Measurements from ENCODE around the gene SLIT2. TPM values are rescaled to one million over a fixed set of nuclear protein-coding genes. Genes with fewer than 3 reads are reported as not detected.

Gene SLIT2
- total RNA-seq, 4 donors from 2014 or later, result 22.9 to 118 (median 59.0) TPM

DNA sequence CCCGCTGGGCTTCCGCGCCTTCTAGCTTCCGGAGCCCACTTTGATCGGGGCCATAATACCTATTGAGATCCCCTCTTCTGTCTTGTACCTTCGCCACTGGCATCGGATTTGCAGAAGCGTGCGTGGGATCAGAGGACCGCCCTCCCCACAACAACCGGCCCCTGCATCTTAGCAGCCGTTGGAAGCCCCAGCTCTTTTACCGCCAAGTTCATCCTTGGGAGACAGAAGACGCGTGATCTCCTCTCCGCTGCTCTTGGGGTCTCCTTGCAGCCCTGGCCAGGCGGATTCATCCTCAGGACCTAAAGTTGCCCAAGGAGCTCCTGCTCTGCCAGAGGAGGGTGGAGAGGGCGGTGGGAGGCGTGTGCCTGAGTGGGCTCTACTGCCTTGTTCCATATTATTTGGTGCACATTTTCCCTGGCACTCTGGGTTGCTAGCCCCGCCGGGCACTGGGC is 1.6 kb downstream of the SLIT2 start:
- no peaks in the 10 kb centered on the region for H3K36me3 ChIP-seq
- H3K27me3 ChIP-seq, result no peaks in the 10 kb centered on the region
- no peaks in the 10 kb centered on the region for H3K9me3 ChIP-seq
- peak overlapping the region; percentile 79 to 89 for H3K27ac ChIP-seq
- TF ChIP-seq, protein P1, sequence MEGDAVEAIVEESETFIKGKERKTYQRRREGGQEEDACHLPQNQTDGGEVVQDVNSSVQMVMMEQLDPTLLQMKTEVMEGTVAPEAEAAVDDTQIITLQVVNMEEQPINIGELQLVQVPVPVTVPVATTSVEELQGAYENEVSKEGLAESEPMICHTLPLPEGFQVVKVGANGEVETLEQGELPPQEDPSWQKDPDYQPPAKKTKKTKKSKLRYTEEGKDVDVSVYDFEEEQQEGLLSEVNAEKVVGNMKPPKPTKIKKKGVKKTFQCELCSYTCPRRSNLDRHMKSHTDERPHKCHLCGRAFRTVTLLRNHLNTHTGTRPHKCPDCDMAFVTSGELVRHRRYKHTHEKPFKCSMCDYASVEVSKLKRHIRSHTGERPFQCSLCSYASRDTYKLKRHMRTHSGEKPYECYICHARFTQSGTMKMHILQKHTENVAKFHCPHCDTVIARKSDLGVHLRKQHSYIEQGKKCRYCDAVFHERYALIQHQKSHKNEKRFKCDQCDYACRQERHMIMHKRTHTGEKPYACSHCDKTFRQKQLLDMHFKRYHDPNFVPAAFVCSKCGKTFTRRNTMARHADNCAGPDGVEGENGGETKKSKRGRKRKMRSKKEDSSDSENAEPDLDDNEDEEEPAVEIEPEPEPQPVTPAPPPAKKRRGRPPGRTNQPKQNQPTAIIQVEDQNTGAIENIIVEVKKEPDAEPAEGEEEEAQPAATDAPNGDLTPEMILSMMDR (IDR thresholded peaks at IDR 0.05), result no peak
- no peak for TF ChIP-seq POLR2A (IDR thresholded peaks at IDR 0.05)
- H3K4me1 ChIP-seq, result no peaks in the 10 kb centered on the region
- DNase-seq, result peak; percentile 16 to 18
- peak overlapping the region; percentile 50 to 80 for H3K4me3 ChIP-seq
- intact Hi-C loops (cut with DNase I; ENCODE audit: low total_unique reads), result no loop called here

DNA sequence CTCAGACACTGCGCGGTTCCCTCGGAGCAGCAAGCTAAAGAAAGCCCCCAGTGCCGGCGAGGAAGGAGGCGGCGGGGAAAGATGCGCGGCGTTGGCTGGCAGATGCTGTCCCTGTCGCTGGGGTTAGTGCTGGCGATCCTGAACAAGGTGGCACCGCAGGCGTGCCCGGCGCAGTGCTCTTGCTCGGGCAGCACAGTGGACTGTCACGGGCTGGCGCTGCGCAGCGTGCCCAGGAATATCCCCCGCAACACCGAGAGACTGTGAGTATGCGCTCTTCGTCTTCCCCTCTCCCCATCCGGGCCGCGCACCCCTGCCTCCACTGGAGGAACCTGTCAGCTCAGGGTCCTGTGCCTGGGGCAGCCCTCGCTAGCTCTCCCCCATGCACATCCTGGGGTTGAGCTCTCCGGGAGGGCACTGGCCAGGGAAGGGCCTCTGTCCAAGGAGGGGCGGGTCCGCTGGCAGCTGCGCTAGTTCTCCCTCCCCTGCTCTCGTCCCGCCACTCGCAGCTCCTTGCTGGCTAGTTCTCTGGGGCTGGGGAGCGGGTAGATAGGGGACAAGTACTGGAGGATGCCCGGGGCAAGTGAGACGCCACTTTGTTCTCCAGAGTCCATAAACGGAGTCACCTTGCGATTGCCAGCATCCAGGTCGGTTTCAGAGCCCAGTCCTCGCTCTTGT is 2.2 kb downstream of the SLIT2 start:
- TF ChIP-seq, protein P1 (IDR thresholded peaks at IDR 0.05), result no peak
- no peak for TF ChIP-seq POLR2A (IDR thresholded peaks at IDR 0.05)
- H3K36me3 ChIP-seq, result no peaks in the 10 kb centered on the region
- H3K27me3 ChIP-seq, result no peaks in the 10 kb centered on the region
- peak overlapping the region; percentile 50 to 80 for H3K4me3 ChIP-seq
- peak; percentile 33 to 38 for DNase-seq
- H3K27ac ChIP-seq, result peak overlapping the region; percentile 79 to 89
- H3K9me3 ChIP-seq, result no peaks in the 10 kb centered on the region
- H3K4me1 ChIP-seq, result no peaks in the 10 kb centered on the region
- intact Hi-C loops (cut with DNase I; ENCODE audit: low total_unique reads), result no loop called here

DNA sequence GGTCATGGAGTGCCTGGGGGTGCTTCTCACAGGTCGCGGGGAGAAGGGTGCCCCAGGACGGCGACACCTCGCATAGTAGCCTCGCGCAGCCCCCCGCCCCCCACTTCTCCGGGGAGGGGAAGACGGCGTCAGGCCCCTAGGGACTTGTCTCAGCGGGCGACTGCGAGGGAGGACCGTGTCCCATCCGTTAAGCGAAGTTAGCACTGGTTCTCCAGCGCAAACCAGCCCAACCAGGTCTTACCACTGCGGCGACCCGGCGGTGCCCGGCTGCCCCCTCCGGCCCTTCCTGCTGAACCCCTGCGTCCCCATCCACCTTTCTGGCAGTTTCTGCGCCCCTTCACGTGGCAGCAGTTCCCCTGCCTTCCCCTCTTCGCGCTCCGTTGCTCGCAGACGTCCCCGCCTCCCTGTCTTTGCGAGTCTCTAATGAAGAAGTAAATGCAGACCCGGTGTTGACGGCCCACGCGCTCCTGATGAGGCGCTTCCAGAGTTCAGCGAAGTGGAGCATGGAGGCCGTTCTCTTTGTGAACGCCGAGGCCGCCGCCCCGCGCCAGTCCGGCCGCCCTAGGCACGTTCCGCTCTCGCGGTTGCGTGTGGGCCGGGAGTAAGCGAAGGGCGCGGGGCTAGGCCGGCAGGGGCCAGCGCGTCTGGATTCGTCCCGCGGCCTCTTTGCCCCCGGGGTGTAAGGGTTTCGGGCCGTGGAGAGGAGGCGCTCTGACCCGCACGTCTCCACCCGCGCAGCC is 3.0 kb downstream of the SLIT2 start:
- intact Hi-C loops (cut with DNase I; ENCODE audit: low total_unique reads), result no loop called here
- H3K4me1 ChIP-seq, result no peaks in the 10 kb centered on the region

DNA sequence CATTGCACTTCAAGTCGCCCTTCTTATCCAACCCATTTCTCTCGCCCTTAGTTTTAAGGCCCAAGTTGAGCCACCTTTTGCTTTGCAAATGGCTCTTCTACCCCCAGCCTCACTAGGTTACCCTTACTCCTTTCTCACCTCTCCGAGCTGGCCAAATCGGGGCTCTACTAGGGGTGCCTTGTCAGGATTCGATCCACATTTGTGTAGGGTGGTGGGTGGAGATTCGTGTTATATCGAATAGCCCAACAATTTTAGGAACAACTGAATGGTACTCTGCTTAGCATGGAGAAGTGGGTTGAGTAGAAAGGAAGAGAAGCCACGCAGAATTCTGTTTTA is 3.5 kb downstream of the SLIT2 start:
- TF ChIP-seq, protein P1 (IDR thresholded peaks at IDR 0.05), result no peak
- TF ChIP-seq POLR2A (IDR thresholded peaks at IDR 0.05), result no peak
- H3K4me3 ChIP-seq, result peak overlapping the region; percentile 50 to 80
- H3K9me3 ChIP-seq, result no peaks in the 10 kb centered on the region
- DNase-seq, result no peak
- H3K4me1 ChIP-seq, result no peaks in the 10 kb centered on the region
- H3K36me3 ChIP-seq, result no peaks in the 10 kb centered on the region
- peak overlapping the region; percentile 79 to 89 for H3K27ac ChIP-seq
- H3K27me3 ChIP-seq, result no peaks in the 10 kb centered on the region
- intact Hi-C loops (cut with DNase I; ENCODE audit: low total_unique reads), result no loop called here

More for the DNA sequence above, 3.0 kb downstream of the SLIT2 start:
- TF ChIP-seq, protein P1 (IDR thresholded peaks at IDR 0.05), result no peak
- TF ChIP-seq POLR2A (IDR thresholded peaks at IDR 0.05), result no peak
- H3K9me3 ChIP-seq, result no peaks in the 10 kb centered on the region
- no peaks in the 10 kb centered on the region for H3K27me3 ChIP-seq
- peak overlapping the region; percentile 79 to 89 for H3K27ac ChIP-seq
- peak overlapping the region; percentile 50 to 80 for H3K4me3 ChIP-seq
- DNase-seq, result peak; percentile 36 to 42
- H3K36me3 ChIP-seq, result no peaks in the 10 kb centered on the region

DNA sequence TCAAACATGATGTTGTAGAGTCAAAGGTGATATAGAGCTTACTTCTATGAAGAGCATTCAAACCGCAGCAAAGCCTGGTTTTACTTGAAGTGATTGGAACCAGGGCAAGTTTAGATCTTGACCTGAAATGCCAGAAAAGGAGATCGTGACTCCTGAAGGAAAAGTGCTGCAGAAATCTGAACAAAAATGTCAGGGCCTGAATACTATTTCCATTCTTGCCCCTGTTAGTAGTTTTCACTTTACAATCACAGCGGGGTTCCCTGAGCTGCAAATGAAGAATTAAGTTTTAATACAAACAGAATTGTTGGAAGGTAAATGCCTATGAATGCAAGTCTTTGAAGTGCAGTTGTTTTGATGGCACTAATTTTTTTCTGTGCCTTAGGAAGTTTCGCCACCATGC is 4.1 kb downstream of the SLIT2 start:
- intact Hi-C loops (cut with DNase I; ENCODE audit: low total_unique reads), result no loop called here
- no peaks in the 10 kb centered on the region for H3K27me3 ChIP-seq
- no peak for DNase-seq
- no peak for TF ChIP-seq POLR2A (IDR thresholded peaks at IDR 0.05)
- TF ChIP-seq, protein P1 (IDR thresholded peaks at IDR 0.05), result no peak
- H3K4me1 ChIP-seq, result no peaks in the 10 kb centered on the region
- H3K36me3 ChIP-seq, result no peaks in the 10 kb centered on the region
- H3K4me3 ChIP-seq, result peak overlapping the region; percentile 50 to 80
- H3K27ac ChIP-seq, result peak overlapping the region; percentile 21 to 79
- no peaks in the 10 kb centered on the region for H3K9me3 ChIP-seq
